Left hindlimb (tissue), 1 donor: ENCODE measurements around the gene RFPL3.
"Not testable (repeated sequence)": the region's sequence is repeated elsewhere in the genome, so short reads cannot be mapped to it uniquely, and the experiment has no call there.

Experiments used
- DNase-seq: peaks from one replicate; pipeline ENCODE4 v3.0.0-alpha.2; 2018

RFPL3 gene

DNA sequence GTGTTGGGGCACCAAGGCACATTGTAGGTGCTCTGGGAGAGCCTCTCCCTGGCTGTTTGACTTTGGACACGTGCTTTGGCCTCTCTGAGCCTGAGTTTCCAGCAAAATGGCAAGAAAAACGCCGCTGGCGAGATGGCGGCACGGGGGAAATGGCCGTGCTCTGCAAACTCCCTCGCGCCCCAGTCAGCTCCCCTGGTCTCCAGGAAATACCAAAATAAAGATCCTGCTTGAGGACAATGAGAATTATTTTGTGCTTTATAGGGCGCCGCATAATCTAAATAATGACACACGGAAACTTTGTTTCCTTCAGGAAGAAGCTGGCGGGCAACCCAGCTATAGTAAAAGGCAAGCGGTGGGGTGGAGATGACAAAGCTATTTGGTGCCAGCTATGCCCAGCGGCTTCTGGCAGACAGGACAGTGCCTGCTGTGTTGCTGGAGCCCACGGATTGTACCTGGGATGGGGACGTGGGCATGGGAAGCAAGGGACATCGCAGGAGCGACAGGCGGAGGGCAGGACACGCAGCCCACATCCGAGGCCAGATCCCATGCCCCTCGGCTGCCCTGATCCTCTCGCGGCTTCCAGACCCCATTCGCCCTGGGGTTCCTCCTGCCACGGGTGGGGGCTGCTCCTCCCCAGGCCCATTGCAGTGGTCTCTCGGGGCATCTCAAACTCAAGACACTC lies 26.3 kb upstream of the RFPL3 start:
- DNase-seq: no peak

DNA sequence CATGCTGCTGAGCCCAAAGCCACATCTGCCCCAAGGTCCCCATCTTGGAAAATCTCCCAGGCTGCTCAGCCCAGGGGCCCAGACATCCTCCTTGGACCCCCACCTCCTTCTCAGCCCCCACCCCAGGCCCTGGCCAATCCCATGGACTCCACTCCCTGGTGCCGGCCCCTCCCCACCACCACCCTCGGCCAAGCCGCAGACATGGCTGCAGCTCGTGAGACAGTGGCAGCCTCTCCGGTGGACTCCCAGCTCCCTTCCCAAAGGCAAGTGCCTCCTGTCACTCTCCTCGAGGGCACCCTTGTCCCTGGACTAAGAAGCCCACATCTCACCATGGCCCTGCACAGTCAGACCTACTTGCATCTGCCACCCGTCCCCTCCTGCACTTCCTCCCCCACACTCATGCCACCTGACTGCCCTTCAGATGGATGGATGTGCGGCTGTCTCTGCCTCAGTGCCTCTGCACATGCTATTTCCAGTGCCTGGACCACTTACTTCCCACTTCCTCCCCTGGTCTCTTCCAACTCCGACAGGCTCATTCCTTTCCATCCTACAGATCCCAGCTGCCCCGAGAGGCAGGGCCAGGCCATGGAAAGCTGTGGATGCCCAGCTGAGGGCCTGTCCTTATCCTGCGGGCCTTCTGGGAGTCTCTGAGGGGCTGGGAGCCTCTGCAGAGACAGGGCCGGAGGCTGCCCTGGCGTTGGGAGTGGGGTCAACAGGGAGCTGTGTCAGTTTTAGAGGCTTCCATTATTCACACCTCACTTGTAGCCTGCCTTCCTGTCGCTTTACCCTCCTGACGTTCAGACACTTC lies 25.5 kb upstream of the RFPL3 start:
- DNase-seq: no peak

DNA sequence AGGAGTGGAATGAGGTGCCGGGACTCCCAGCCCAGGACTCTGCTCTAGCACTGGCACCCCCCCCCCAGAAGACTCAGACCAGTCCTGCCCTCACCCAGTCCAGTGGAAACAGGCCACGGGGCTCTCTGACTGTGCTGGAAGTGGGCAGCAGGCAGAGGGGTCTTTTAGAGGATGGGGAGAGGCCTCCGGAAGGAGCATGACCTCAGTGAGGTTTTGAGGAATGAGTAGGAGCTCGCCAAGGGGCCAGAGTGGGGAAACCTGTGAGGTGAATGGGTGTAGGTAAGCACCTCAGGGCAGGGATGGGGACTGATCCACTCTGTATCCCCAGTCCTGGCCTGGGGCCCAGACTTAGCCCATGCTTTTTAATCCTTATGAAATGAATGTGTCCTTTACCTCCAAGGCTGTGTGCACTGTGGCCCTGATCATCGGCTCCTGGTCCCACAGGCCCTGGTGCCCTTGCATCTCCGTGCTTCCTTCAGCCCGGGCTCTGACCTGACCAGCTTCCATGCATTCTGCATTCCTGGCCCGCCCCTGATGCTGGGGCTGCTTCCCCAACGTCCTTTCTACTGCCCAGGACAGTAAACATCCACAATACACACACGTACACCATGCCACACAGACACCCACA lies 24.4 kb upstream of the RFPL3 start:
- DNase-seq: no peak

- no peak for DNase-seq
These were observed 23.7 kb upstream of the RFPL3 start for GRCh38 chr22:32333769-32334659.

GRCh38 chr22:32334660-32335365 lies 22.9 kb upstream of the RFPL3 start:
- no peak for DNase-seq

GRCh38 chr22:32335471-32335870 lies 22.2 kb upstream of the RFPL3 start:
- no peak for DNase-seq

- DNase-seq: no peak
These were observed 21.5 kb upstream of the RFPL3 start for GRCh38 chr22:32336121-32336603.

DNA sequence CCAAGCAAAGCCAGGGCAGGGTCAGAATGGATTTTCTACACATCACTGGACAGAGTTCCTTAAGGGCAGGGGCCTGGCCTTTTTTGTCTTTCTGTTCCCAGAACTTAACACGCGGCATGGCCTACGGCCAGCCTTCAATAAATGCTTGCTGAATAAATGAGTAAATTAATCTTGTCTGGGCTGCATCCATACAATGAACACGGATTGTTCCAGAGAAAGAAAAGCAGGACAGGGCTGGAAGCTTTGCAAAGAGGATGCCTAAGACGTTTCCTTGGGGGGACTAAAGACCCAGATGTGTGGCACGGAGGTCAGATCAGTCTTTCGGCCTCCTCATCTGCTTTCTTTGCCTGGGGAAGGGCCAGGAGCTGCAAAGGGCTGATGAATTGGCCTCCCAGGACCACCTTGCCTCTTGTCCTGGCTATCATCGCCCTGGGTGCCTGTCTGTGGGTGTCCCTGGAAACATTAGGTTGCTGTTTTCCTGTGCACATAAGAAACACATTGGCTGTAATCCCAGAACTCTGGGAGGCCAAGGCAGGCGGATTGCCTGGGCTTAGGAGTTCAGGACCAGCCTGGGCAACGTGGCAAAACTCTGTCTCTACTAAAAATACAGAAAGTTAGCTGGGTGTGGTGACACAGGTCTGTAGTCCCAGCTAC lies 20.8 kb upstream of the RFPL3 start:
- DNase-seq: no peak

GRCh38 chr22:32337425-32337824 lies 20.2 kb upstream of the RFPL3 start:
- DNase-seq: not testable (repeated sequence)

- DNase-seq: no peak
These were observed 18.9 kb upstream of the RFPL3 start for GRCh38 chr22:32338757-32339156.

DNA sequence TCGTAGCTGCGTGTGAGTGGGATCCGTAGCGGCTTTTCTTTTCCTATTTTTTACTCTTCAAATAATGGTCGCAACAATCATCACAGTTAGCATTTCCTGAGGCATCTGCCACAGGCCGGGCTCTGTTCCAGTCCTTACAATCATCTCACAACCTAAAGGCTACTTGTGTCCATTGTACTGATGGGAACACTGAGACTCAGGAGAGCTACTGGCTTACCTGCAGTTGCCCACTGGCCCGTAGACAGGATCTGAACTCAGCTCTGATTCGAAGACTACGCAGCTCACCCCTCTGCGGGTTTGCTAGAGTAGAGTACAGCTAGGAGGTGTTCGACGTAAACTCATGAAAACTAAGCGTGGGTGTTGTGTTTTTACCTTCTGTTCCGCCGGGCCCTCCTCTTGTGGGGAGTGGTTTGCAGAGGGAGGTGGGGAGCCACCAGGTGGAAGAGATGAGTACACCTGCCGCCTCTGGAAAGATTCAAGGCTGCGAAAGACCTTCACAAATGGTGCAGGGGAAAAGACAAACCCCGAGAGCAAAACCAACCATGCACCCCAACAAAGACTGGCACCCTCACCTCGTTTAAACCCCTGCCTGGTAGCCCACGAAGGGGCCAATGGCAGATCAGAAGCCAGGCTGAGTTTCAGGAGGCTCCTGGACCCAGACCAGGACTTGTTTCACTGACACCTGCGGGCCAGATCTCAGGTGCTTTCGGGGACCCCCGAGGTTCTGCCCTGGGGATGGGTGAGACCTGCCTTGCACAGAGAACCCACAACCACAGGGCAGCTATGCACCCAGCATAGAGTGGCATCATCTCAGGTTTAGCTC lies 18.3 kb upstream of the RFPL3 start:
- DNase-seq: no peak

GRCh38 chr22:32340411-32340810 lies 17.3 kb upstream of the RFPL3 start:
- no peak for DNase-seq

- DNase-seq: no peak
These were observed 16.4 kb upstream of the RFPL3 start for GRCh38 chr22:32341122-32341740.

- DNase-seq: no peak
These were observed 14.7 kb upstream of the RFPL3 start for GRCh38 chr22:32342977-32343376.

DNA sequence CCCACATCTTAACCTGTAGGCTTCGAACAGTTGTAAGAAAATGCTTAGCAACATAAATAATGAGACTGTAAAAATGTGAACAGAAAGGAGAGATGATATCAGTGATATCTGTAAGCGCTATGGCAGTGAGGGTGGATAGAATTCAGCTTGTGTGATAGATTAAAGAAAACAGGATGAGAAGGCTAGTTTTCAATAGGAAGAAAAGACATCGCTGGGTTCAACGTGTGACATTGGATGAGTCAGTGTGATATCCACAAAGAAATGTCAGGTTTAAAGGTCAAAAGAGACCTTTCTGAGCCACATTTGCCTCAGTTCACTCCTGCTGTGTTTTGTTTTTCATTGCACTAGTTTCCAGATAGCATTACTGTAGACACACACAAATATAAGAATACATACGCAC lies 13.7 kb upstream of the RFPL3 start:
- no peak for DNase-seq

DNA sequence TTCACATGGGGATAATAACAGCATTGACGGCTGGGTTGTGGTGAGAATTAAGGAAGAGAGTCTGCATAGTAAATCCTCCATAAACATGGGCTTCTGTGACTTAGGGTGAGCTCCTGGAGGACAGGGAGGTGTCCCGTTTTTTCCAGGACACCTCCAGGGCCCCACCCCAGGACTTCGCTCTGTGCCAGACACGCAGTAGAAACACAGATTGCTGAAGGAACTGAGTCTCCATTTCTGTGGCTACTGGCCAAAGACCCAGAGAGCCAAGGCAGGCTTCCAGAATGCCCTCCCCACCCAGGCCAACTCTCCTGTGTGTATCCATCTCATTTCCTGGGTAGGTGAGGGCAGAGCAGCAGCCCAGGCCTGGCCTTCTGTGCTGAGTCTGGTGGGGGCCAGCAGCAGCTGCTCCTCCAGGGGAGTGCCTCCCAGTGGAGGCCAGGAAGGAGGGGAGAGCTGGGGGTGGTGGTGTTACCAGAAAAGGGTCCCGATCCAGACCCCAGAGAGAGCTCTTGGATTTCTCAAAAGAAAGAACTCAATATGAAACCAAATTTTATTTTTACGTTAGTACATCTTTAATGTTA lies 9.5 kb upstream of the RFPL3 start:
- DNase-seq: no peak

- not testable (repeated sequence) for DNase-seq
These were observed 5.8 kb upstream of the RFPL3 start for GRCh38 chr22:32351875-32352274.

- no peak for DNase-seq
These were observed 5.0 kb upstream of the RFPL3 start for GRCh38 chr22:32352681-32353080.

DNA sequence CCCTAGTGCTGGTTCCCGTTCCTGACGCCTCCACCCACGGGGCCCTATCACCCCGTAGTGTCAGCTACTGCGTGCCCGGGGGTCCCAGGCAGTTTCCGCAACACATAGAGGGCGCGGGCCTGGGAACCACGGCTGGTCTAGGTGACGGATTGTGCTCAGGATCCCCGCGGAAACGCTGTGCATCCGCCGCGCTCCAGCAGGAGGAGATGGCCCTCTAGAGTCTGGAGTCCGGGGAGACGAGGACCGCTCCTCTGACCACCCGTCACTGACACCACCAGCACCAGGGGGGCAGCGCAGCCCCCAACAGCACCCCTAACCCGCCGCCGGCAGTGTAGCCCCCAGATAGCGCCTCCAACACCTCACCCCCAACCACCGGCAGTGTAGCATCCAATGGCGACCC lies 4.4 kb upstream of the RFPL3 start:
- no peak for DNase-seq

DNA sequence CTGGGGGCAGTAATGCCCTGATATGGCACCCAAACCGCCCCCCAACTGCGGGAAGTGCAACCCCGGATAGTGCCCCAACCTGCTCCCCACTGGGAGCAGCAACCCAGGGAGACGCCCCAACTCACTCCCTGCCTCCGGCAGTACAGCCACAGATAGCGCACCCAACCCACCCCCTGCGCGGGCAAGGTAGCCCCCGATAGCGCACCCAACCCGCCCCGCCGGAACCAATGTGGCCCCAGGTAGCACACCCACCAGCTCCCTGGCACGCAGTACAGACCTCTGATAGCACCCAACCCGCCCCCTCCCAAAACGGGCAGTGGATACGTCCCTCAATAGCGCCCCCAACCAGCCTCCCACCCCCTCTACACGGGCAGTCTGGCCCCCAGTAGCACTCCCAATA lies 3.8 kb upstream of the RFPL3 start:
- DNase-seq: no peak
